H9 (cell line): Measurements from ENCODE around the gene LINGO4. TPM values are rescaled to one million over a fixed set of nuclear protein-coding genes. Genes with fewer than 3 reads are reported as not detected.

Experiments used
- DNase-seq: peaks from one replicate; pipeline ENCODE4 v3.0.0-alpha.2; 2017
- H2AFZ ChIP-seq: one replicate; pipeline ENCODE4 v1.6.1; 2013; ENCODE audit warnings: mild to moderate bottlenecking, low read length, control low read depth, moderate library complexity
- H2AK5ac ChIP-seq: 2 replicates; pipeline ENCODE4 v1.6.1; 2013; ENCODE audit warnings: low read length, control low read depth, mixed read lengths; ENCODE audit not compliant: insufficient read length
- H2BK120ac ChIP-seq: one replicate; pipeline ENCODE4 v1.6.1; 2013; ENCODE audit warnings: low read depth, mild to moderate bottlenecking, low read length, control low read depth, inconsistent platforms; ENCODE audit not compliant: poor library complexity, severe bottlenecking
- H2BK12ac ChIP-seq: 2 replicates; pipeline ENCODE4 v1.6.1; 2013; ENCODE audit warnings: low read length, control low read depth, mixed read lengths, low read depth; ENCODE audit not compliant: insufficient read length
- H2BK15ac ChIP-seq: 2 replicates; pipeline ENCODE4 v1.6.1; 2013; ENCODE audit warnings: low read depth, low read length, control low read depth
- H2BK20ac ChIP-seq: one replicate; pipeline ENCODE4 v1.6.1; 2013; ENCODE audit warnings: low read depth, mild to moderate bottlenecking, low read length, control low read depth, inconsistent platforms; ENCODE audit not compliant: poor library complexity, severe bottlenecking
- H2BK5ac ChIP-seq: 2 replicates; pipeline ENCODE4 v1.6.1; 2013; ENCODE audit warnings: low read length, control low read depth, mixed read lengths; ENCODE audit not compliant: insufficient read length
- H3K14ac ChIP-seq: 2 replicates; pipeline ENCODE4 v1.6.1; 2013; ENCODE audit warnings: low read length, control low read depth; ENCODE audit not compliant: insufficient read depth
- H3K18ac ChIP-seq: 2 replicates; pipeline ENCODE4 v1.6.1; 2013; ENCODE audit warnings: low read depth, mild to moderate bottlenecking, mixed read lengths, low read length, control low read depth; ENCODE audit not compliant: insufficient read length
- H3K23ac ChIP-seq: 2 replicates; pipeline ENCODE4 v1.6.1; 2013; ENCODE audit warnings: low read length, control low read depth, mixed read lengths, low read depth; ENCODE audit not compliant: insufficient read length
- H3K23me2 ChIP-seq: 2 replicates; pipeline ENCODE4 v1.6.1; 2013; ENCODE audit warnings: low read depth, mild to moderate bottlenecking, mixed read lengths, low read length, control low read depth; ENCODE audit not compliant: insufficient read length, poor library complexity, severe bottlenecking
- H3K27ac ChIP-seq: 2 replicates; pipeline ENCODE4 v1.5.1; 2013; ENCODE audit warnings: low read length, control low read depth, mixed read lengths, low read depth; ENCODE audit not compliant: insufficient read length
- H3K27me3 ChIP-seq: 2 replicates; pipeline ENCODE4 v1.6.1; 2013; ENCODE audit warnings: low read length, control low read depth, inconsistent platforms; ENCODE audit not compliant: insufficient read depth
- H3K4ac ChIP-seq: 2 replicates; pipeline ENCODE4 v1.6.1; 2013; ENCODE audit warnings: low read depth, mild to moderate bottlenecking, control low read depth, inconsistent platforms, low read length, moderate library complexity
- H3K4me1 ChIP-seq: 2 replicates; pipeline ENCODE4 v1.6.1; 2013; ENCODE audit warnings: low read length, control low read depth, inconsistent platforms; ENCODE audit not compliant: insufficient read depth
- H3K4me2 ChIP-seq: 2 replicates; pipeline ENCODE4 v1.6.1; 2013; ENCODE audit warnings: low read length, control low read depth, mixed read lengths; ENCODE audit not compliant: insufficient read length, insufficient read depth
- H3K56ac ChIP-seq: 2 replicates; pipeline ENCODE4 v1.6.1; 2013; ENCODE audit warnings: low read depth, mild to moderate bottlenecking, mixed read lengths, low read length, control low read depth; ENCODE audit not compliant: insufficient read length
- H3K79me1 ChIP-seq: 2 replicates; pipeline ENCODE4 v1.6.1; 2013; ENCODE audit warnings: low read depth, mild to moderate bottlenecking, moderate library complexity, low read length, control low read depth, inconsistent platforms; ENCODE audit not compliant: insufficient read depth, poor library complexity, severe bottlenecking
- H3K79me2 ChIP-seq: 2 replicates; pipeline ENCODE4 v1.6.1; 2013; ENCODE audit warnings: low read length, control low read depth, inconsistent platforms; ENCODE audit not compliant: insufficient read depth
- H3K9ac ChIP-seq: 2 replicates; pipeline ENCODE4 v1.6.1; 2013; ENCODE audit warnings: low read length, control low read depth, mixed read lengths; ENCODE audit not compliant: insufficient read length; ENCODE audit errors: extremely low read depth
- H3K9me3 ChIP-seq: one replicate; pipeline ENCODE4 v1.6.1; 2013; ENCODE audit warnings: low read depth, low read length, inconsistent platforms; ENCODE audit not compliant: control insufficient read depth
- H3T11ph ChIP-seq: one replicate; pipeline ENCODE4 v1.6.1; 2013; ENCODE audit warnings: mild to moderate bottlenecking, low read length, control low read depth, inconsistent platforms
- H4K20me1 ChIP-seq: one replicate; pipeline ENCODE4 v1.6.1; 2013; ENCODE audit not compliant: control insufficient read depth, insufficient read length, insufficient read depth
- H4K5ac ChIP-seq: 2 replicates; pipeline ENCODE4 v1.6.1; 2013; ENCODE audit warnings: low read depth, mild to moderate bottlenecking, mixed read lengths, low read length, control low read depth; ENCODE audit not compliant: insufficient read length
- H4K8ac ChIP-seq: replicated peaks from 2 replicates; pipeline ENCODE4 v1.6.1; 2013; ENCODE audit warnings: low read length, control low read depth, mixed read lengths, low read depth; ENCODE audit not compliant: insufficient read length
- H4K91ac ChIP-seq: 2 replicates; pipeline ENCODE4 v1.6.1; 2013; ENCODE audit warnings: low read depth, mild to moderate bottlenecking, moderate library complexity, mixed read lengths, low read length, control low read depth; ENCODE audit not compliant: insufficient read length
- H3K27ac Mint-ChIP-seq, 3 experiments: 2 replicates in 2 of 3; 3 replicates in 1 of 3; pipeline ENCODE4 v1.8.0; 2020 to 2021; ENCODE audit warnings: mixed read lengths in 3 of 3, mild to moderate bottlenecking in 1 of 3, moderate library complexity in 1 of 3
- H3K27me3 Mint-ChIP-seq: 2 replicates; pipeline ENCODE4 v1.8.0; 2021; ENCODE audit warnings: low read depth, mild to moderate bottlenecking, moderate library complexity, mixed read lengths
- H3K36me3 Mint-ChIP-seq, 3 experiments: 2 replicates in 2 of 3; 3 replicates in 1 of 3; pipeline ENCODE4 v1.8.0; 2020 to 2021; ENCODE audit warnings: low read depth in 3 of 3, mixed read lengths in 3 of 3; ENCODE audit not compliant: insufficient read depth in 1 of 3
- H3K4me1 Mint-ChIP-seq, 2 experiments: 2 replicates each; pipeline ENCODE4 v1.8.0; 2020; ENCODE audit warnings: mixed read lengths in 2 of 2
- H3K4me3 Mint-ChIP-seq, 2 experiments: 2 replicates in 1 of 2; 3 replicates in 1 of 2; pipeline ENCODE4 v1.8.0; 2020 to 2021; ENCODE audit warnings: mild to moderate bottlenecking in 2 of 2, mixed read lengths in 2 of 2, moderate library complexity in 1 of 2
- H3K9me3 Mint-ChIP-seq, 2 experiments: 2 replicates in 1 of 2; 3 replicates in 1 of 2; pipeline ENCODE4 v1.8.0; 2020; ENCODE audit warnings: mild to moderate bottlenecking in 2 of 2, mixed read lengths in 2 of 2, moderate library complexity in 1 of 2
- CTCF ChIP-seq: fragments of 200-600 bp; sonication (generic); conservative IDR thresholded peaks from 3 replicates; pipeline ENCODE4 v1.8.0; 2021; ENCODE audit warnings: antibody characterized with exemption, mild to moderate bottlenecking
- WGBS: extraction: QIAGEN DNeasy Blood & Tissue Kit; methylation state at CpG from one replicate; pipeline ENCODE4 v1.1.7; 2013; ENCODE audit warnings: missing lambda C conversion rate, low lambda C conversion rate, mixed read lengths; ENCODE audit not compliant: insufficient read length; ENCODE audit errors: extremely low coverage; 5-methylcytosine and 5-hydroxymethylcytosine counted together
- total RNA-seq: library from RNA; stranded (reverse); gene quantifications from 2 replicates; pipeline ENCODE4 v1.2.1, GENCODE V29; 2021

Gene LINGO4
- total RNA-seq, 1 experiment from 2014 or later, result not detected

GRCh38 chr1:151801846-151802245 lies 3.4 kb downstream of the LINGO4 start:
- Histone ChIP-seq H3K27ac (no peak overlapping the region), H3K18ac (no peak overlapping the region), H4K91ac (no peak overlapping the region), H2BK12ac (no peak overlapping the region), H2AFZ (no peak overlapping the region), H4K20me1 (no peaks in the 10 kb centered on the region), H3K9ac (no peak overlapping the region), H3K79me2 (no peaks in the 10 kb centered on the region), H2AK5ac (no peak overlapping the region), H3K23ac (no peak overlapping the region), H2BK15ac (no peak overlapping the region), H4K8ac (no peak overlapping the region), H3K27me3 (0 out of 2 replicates have a peak, but pooled peaks cover 2% of the 10 kb centered on the region), H2BK120ac (no peak overlapping the region), H3K14ac (no peak overlapping the region), H3K9me3 (no peaks in the 10 kb centered on the region), H3K4ac (no peak overlapping the region), H2BK5ac (no peak overlapping the region), H3T11ph (no peak overlapping the region), H3K79me1 (no peaks in the 10 kb centered on the region), H3K23me2 (no peaks in the 10 kb centered on the region), H3K4me1 (no peaks in the 10 kb centered on the region), H3K4me2 (no peak overlapping the region), H2BK20ac (no peak overlapping the region), H4K5ac (no peak overlapping the region), H3K56ac (no peak overlapping the region)
- Mint-ChIP-seq H3K36me3 (no peaks in the 10 kb centered on the region), H3K4me1 (peaks cover 3 to 16% of the 10 kb centered on the region in 2 experiments; a peak in 3 of 4 replicates), H3K27me3 (peaks cover 11% of the 10 kb centered on the region), H3K27ac (no peak overlapping the region), H3K4me3 (no peak overlapping the region), H3K9me3 (no peaks in the 10 kb centered on the region)
- no peak for DNase-seq
- no CpG with 5 or more reads among the region's 7 CpGs for WGBS
- TF ChIP-seq CTCF, result no peak
